GM12801 (cell line): Measurements from ENCODE around the gene SNX21.

Source experiments
- CTCF ChIP-seq: IDR thresholded peaks from one replicate; pipeline ENCODE4 v1.5.1; 2011; ENCODE audit warnings: control low read depth; ENCODE audit not compliant: insufficient read length; ENCODE audit errors: extremely low read depth

The SNX21 gene

GRCh38 chr20:45867819-45868176, 34.2 kb downstream of the SNX21 start:
- TF ChIP-seq CTCF = no peak

- no peak for TF ChIP-seq CTCF
Measured at GRCh38 chr20:45872626-45873025, 39.0 kb downstream of the SNX21 start.

- no peak for TF ChIP-seq CTCF
Measured at GRCh38 chr20:45873409-45874103, 40.0 kb downstream of the SNX21 start.

GRCh38 chr20:45874576-45874975, 41.0 kb downstream of the SNX21 start:
- no peak for TF ChIP-seq CTCF

GRCh38 chr20:45878076-45878761, 44.6 kb downstream of the SNX21 start:
- TF ChIP-seq CTCF = no peak

GRCh38 chr20:45880988-45881788, 47.6 kb downstream of the SNX21 start, which contains the start of gene ZSWIM1:
Gene ZSWIM1 (plus strand): TSS chr20:45881227. CDS start chr20:45882593, 1,366 bp downstream.
- no peak for TF ChIP-seq CTCF

GRCh38 chr20:45882469-45883099, 49.0 kb downstream of the SNX21 start:
- no peak for TF ChIP-seq CTCF
